Prostate gland (tissue), 2 donors: ENCODE measurements around the gene SLC9A6. TPM values are rescaled to one million over a fixed set of nuclear protein-coding genes. Genes with fewer than 3 reads are reported as not detected.

Source experiments
- DNase-seq: peaks from one replicate; pipeline ENCODE4 v3.0.0-alpha.2; 2019; ENCODE audit warnings: low spot score
- H3K27ac ChIP-seq, 2 donors: fragments of 200-600 bp; sonication (generic); 2 replicates each; pipeline ENCODE4 v1.5.1; 2017 to 2019
- H3K27me3 ChIP-seq: fragments of 200-600 bp; sonication (generic); replicated peaks from 2 replicates; pipeline ENCODE4 v1.5.1; 2019; ENCODE audit not compliant: insufficient read depth
- H3K36me3 ChIP-seq, 2 donors: fragments of 200-600 bp; sonication (generic); 1 replicate in 1 of 2; 2 replicates in 1 of 2; pipeline versions ENCODE4 v1.5.1 to v1.8.1; 2017 to 2019
- H3K4me1 ChIP-seq: fragments of 200-600 bp; sonication (generic); replicated peaks from 2 replicates; pipeline ENCODE4 v1.5.1; 2019
- H3K4me3 ChIP-seq, 2 donors: fragments of 200-600 bp; sonication (generic); 2 replicates each; pipeline ENCODE4 v1.5.1; 2017 to 2019
- H3K9me3 ChIP-seq: fragments of 200-600 bp; sonication (generic); 2 replicates; pipeline ENCODE4 v1.5.1; 2017
- CTCF ChIP-seq, 4 experiments: fragments of 200-600 bp in 2 of 4; fragments of 450-650 bp in 2 of 4; sonication (generic) in 2 of 4; IDR thresholded peaks; 1 replicate in 3 of 4; 2 replicates in 1 of 4; pipeline ENCODE4 v1.5.1; 2016 to 2019; ENCODE audit warnings: antibody characterized with exemption in 4 of 4, mild to moderate bottlenecking in 2 of 4, moderate library complexity in 2 of 4
- POLR2A ChIP-seq: fragments of 450-650 bp; IDR thresholded peaks from one replicate; pipeline ENCODE4 v1.6.1; 2016; ENCODE audit warnings: antibody characterized with exemption, mild to moderate bottlenecking
- POLR2AphosphoS5 ChIP-seq: sonication (generic); formaldehyde crosslinking; IDR thresholded peaks from one replicate; pipeline ENCODE4 v1.6.1; 2017; ENCODE audit warnings: antibody characterized with exemption
- WGBS: methylation state at CpG from one replicate; pipeline ENCODE4 v1.1.5; 2018; 5-methylcytosine and 5-hydroxymethylcytosine counted together
- intact Hi-C: fragments of 100-400 bp; cut with DNase I; formaldehyde crosslinking; loops from one replicate; pipeline ENCODE4 v1.14.2; 2022
- total RNA-seq, 2 donors: library from RNA; depleted of rRNA; stranded (reverse); fragments of >200 nt; gene quantifications; one replicate each; pipeline ENCODE4 v1.1.0, GENCODE V29; 2016

Gene SLC9A6
- total RNA-seq, 2 donors from 2014 or later, result 7.4 to 14.5 TPM

GRCh38 chrX:136030303-136031191 is 45.3 kb downstream of the SLC9A6 start:
- Histone ChIP-seq H3K4me3 (no peak overlapping the region), H3K9me3 (no peaks in the 10 kb centered on the region), H3K27me3 (no peaks in the 10 kb centered on the region), H3K27ac (no peak overlapping the region), H3K4me1 (no peaks in the 10 kb centered on the region), H3K36me3 (no peaks in the 10 kb centered on the region)
- intact Hi-C loops, result no loop called here
- TF ChIP-seq CTCF (IDR thresholded peaks at IDR 0.05) (no peak), POLR2AphosphoS5 (no peak), POLR2A (no peak)
- 83% methylated on average over 9 of the region's 9 CpGs for WGBS
- no peak for DNase-seq

GRCh38 chrX:136031626-136032025 is 46.4 kb downstream of the SLC9A6 start:
- intact Hi-C loops, result no loop called here
- Histone ChIP-seq H3K27ac (no peak overlapping the region), H3K9me3 (no peaks in the 10 kb centered on the region), H3K4me1 (no peaks in the 10 kb centered on the region), H3K36me3 (no peaks in the 10 kb centered on the region), H3K27me3 (no peaks in the 10 kb centered on the region), H3K4me3 (no peak overlapping the region)
- 92% methylated on average over 5 of the region's 5 CpGs for WGBS
- DNase-seq, result no peak
- TF ChIP-seq POLR2AphosphoS5, result no peak
- TF ChIP-seq CTCF (IDR thresholded peaks at IDR 0.05), result no peak
- TF ChIP-seq POLR2A, result no peak

- DNase-seq, result no peak
- no peak overlapping the region for H3K4me3 ChIP-seq
- no peaks in the 10 kb centered on the region for H3K27me3 ChIP-seq
- H3K4me1 ChIP-seq, result no peaks in the 10 kb centered on the region
- no peaks in the 10 kb centered on the region for H3K36me3 ChIP-seq
- WGBS, result 89% methylated on average over 4 of the region's 4 CpGs
- no peak for TF ChIP-seq CTCF (IDR thresholded peaks at IDR 0.05)
- no peak for TF ChIP-seq POLR2A
- TF ChIP-seq POLR2AphosphoS5, result no peak
- H3K27ac ChIP-seq, result no peak overlapping the region
- intact Hi-C loops, result no loop called here
- H3K9me3 ChIP-seq, result no peaks in the 10 kb centered on the region
Observed at GRCh38 chrX:136032370-136032769, 47.1 kb downstream of the SLC9A6 start.

- TF ChIP-seq CTCF (IDR thresholded peaks at IDR 0.05), result no peak
- no peak for TF ChIP-seq POLR2AphosphoS5
- no peak for TF ChIP-seq POLR2A
- Histone ChIP-seq H3K27ac (no peak overlapping the region), H3K36me3 (no peaks in the 10 kb centered on the region), H3K9me3 (no peaks in the 10 kb centered on the region), H3K4me1 (no peaks in the 10 kb centered on the region), H3K27me3 (no peaks in the 10 kb centered on the region), H3K4me3 (no peak overlapping the region)
- intact Hi-C loops, result no loop called here
- 95% methylated on average over 1 of the region's 1 CpG for WGBS
- no peak for DNase-seq
Observed at GRCh38 chrX:136034668-136035067, 49.4 kb downstream of the SLC9A6 start.

GRCh38 chrX:136035663-136036062 is 50.4 kb downstream of the SLC9A6 start:
- TF ChIP-seq CTCF (IDR thresholded peaks at IDR 0.05), result no peak
- no peak for TF ChIP-seq POLR2A
- no peak for TF ChIP-seq POLR2AphosphoS5
- Histone ChIP-seq H3K27me3 (no peaks in the 10 kb centered on the region), H3K4me1 (no peaks in the 10 kb centered on the region), H3K4me3 (no peak overlapping the region), H3K9me3 (no peaks in the 10 kb centered on the region), H3K36me3 (no peaks in the 10 kb centered on the region), H3K27ac (no peak overlapping the region)
- no peak for DNase-seq
- 85% methylated on average over 1 of the region's 1 CpG for WGBS
- intact Hi-C loops, result no loop called here
